GM18517 (cell line): ENCODE results near the gene CUBN.

Experiments used
- ATAC-seq: cut with Tn5 transposase; IDR thresholded peaks from one replicate; pipeline ENCODE4 v1.9.1; 2021; ENCODE audit warnings: mild to moderate bottlenecking, moderate library complexity; ENCODE audit not compliant: unreplicated experiment

The CUBN gene

DNA sequence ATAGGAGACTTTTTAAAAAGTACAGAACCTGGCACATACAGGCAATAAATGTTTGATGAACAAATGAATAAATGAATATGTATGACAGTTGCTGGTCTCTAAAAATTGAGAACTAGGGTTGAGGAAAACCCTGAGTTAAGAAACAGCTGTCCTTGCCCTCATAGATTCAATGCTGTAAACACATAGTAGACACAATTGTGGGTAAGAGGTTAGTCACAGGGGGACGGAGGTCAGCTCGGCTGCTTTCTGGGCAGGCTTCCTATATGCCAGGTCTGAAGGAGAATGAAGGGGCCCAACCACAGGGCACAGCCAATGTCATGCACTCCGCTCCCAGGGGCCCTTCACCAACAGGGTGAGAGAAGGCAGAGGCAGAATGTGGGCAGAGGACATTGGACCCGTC is 169.1 kb downstream of the CUBN start:
- no peak for ATAC-seq

- no peak for ATAC-seq
Measured at GRCh38 chr10:16957038-16957437, 172.6 kb downstream of the CUBN start.

DNA sequence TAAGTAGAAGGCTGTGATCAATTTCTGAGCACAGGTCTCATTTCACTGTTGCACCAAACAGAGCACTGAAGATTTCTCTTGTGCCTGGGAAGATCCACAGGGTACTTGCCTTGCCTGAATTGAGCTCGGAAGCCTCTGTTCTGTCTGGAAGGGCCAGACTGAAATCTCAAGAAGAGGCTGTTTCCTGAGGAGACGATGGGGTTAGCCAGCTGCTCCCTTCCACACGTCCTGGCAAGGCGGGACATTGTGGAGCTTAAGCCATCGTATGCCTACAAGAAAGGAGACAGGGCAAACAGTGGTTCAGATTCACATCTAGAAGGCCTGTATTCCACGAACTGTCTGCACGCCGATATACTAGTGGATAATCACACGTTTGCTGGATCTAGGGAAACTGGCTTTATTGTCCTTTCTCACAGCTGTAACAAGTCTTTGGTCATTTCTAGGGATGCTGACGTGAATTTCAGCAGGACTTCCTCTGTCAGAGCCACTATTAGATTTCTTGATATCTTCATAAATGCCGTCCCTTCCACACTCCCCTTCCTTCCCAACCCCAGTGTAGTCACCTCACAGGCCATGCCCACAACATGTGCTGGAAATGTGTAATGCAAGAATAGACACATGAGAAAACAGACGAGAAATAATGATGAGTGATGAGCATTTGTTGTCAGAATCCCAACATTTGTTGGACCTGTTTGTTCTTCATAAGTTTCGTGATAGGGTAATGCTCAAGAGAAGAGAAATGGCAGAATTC is 175.2 kb downstream of the CUBN start:
- no peak for ATAC-seq

GRCh38 chr10:16953270-16953669 is 176.3 kb downstream of the CUBN start:
- no peak for ATAC-seq

- no peak for ATAC-seq
Measured at GRCh38 chr10:16952610-16953009, 177.0 kb downstream of the CUBN start.

GRCh38 chr10:16952080-16952479 is 177.5 kb downstream of the CUBN start:
- no peak for ATAC-seq

DNA sequence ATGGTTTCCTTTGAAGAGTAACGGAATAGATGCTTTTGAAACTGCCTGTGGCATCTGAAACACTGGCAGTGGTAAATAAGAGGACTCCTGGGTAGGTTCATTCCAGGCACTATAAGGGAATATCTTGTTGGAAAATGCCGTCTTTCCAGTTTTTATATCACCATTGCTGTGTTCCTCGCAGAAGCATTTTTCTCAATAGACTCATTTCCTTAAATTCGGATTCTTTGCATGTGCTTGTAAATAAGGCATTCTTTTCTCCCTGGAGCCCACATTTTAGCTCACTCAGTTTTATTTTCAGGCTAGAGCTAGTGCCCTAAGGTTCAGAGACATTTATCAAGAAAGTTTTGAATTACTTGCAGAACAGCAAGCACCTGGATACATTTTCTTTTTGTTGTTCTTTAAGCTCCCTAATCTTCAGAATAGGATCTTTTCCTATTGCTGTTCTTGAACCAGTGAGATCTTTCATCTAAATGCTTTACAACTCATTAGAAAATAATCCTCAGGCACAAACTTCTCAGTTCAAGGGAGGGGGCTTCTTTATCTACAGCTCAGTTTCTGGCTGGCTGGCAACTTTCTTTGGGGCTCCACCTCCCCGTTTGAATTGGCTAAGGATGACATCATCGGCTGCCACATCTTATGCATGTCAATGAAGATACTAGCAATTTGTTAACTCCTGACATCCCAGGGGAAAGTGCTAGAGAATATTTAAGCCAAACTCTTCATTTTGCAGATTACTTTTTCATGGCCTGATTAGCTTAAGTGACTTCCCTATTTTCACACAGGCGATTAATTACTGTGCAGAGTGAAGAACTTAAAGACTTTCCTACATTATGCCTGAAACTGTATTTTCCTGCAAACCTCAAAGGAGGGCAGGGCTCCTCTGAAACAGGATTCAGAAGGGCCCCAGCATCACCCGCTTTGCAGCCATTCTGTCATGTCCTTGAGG is 178.7 kb downstream of the CUBN start:
- no peak for ATAC-seq

DNA sequence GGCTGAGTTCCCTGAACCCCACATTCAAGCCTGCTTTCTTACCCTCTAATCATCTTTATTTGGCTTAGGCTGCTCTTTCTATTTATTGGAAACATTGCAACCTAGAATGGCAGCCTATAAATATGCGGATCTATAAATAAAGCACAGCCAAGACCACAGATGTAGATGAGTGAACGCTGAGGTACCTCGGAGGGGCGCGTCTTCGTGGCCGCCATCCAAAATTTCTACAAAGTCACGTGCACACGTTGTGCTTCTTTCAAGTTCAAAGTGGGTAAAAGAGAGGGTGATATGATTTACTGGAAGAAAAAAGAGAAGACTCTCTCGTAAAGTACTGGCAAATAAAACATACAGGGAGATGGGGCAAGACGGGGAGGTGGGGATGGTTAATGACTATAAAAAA is 179.8 kb downstream of the CUBN start:
- no peak for ATAC-seq

- no peak for ATAC-seq
Measured at GRCh38 chr10:16948361-16948760, 181.2 kb downstream of the CUBN start.

GRCh38 chr10:16947069-16947468 is 182.5 kb downstream of the CUBN start:
- no peak for ATAC-seq

GRCh38 chr10:16945593-16945992 is 184.0 kb downstream of the CUBN start:
- no peak for ATAC-seq

- ATAC-seq: no peak
Measured at GRCh38 chr10:16944986-16945385, 184.6 kb downstream of the CUBN start.

DNA sequence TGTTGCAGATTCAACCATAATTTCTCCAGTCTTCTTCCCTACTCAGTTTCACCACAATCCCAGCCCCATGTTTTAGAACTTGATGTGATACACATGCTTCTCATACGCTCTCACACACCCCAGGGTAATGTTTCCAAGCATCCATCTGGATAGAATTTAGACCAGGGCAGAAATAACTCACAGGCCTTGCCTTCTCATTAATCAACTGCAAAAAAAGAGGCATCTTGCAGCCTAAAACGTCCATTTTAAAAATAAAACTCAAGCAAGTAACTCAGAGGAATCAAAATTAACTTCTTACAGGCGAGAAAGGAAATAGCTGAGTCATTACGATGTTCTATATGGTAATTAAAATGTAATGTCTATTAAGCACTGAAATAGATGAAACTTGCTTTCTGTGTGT is 185.2 kb downstream of the CUBN start:
- ATAC-seq: no peak

- no peak for ATAC-seq
Measured at GRCh38 chr10:16943295-16944285, 186.0 kb downstream of the CUBN start.

DNA sequence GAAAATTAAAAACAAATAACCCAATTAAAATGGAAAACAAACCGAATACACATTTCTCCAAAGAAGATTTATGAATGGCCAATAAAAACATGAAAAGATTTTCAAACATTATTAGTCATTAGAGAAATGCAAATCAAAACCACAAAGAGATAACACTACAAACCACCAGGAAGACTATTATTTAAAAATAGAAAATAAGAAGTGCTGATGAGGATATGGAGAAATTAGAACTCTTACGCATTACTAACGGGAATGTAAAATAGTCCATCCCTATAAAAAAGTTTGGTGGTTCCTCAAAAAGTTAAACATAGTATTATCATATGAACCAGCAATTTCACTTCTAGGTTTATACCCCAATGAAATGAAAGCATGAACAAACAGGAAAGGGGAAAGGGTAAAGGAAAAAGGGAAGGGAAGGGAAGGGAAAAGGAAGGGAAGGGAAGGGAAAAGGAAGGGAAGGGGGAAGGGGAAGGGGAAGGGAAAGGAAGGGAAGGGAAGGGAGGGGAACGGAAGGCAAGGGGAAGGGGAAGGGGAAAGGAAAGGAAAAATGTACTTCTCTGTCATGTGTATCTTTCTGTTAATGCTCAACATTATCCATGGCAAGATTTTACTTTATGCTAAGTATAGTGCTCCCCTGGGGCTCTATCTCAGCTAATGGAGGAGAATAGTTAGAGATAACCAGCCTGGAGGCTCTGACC is 187.1 kb downstream of the CUBN start:
- no peak for ATAC-seq

DNA sequence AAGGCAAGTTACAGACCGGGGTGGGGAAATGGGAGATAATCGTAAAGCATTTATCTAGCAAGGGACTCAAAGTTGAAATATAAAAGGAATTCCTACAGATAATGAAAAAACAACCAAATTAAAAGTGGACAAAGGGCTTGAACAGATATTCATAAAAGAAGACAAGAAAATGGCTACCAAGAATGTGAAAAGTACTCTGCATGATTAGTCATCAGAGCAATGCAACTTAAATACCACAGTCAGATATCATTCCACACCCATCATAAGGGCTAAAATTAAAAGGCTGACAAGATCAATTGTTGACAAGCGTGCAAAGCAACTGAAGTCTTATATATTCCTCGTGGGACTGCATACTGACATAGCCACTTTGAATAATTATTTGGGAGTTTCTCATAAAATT is 187.7 kb downstream of the CUBN start:
- ATAC-seq: no peak

- no peak for ATAC-seq
Measured at GRCh38 chr10:16941067-16941466, 188.5 kb downstream of the CUBN start.

DNA sequence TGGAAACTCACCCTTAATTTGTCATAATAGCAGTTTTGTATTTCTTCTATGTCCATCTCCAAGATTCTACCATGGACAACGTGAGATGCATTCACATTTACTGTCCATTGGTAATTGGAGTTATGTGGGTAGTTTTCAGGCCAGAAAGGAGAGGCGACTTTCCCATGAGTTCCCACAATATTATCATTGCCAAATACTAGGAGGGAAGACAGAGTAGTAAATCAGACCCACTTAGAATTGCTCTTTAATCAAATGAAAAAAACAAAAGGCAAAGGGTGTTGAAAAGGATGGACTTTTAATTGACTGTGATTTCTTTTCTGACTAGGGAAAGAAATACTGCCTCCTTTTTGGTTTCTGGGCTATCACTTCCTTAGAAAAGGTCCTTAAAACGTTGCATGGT is 190.7 kb downstream of the CUBN start:
- ATAC-seq: no peak

DNA sequence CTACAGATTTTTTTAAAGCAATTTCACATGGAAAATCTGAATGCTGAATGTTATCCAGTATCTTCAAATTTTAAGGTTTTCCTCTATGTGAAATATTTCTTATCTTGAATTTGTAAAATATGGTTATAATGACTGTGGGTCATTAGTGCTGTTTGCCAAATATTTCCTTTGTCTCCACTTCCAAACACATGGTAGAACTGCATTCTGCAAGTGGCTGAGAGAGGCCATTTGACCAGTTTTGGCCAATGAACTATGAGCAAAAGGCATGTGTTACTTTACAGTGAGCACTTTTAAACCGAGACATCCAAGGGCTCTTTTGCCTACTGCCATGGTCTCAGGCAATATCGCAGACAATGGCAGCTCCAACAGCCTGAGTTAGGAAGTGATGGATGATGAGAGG is 195.2 kb downstream of the CUBN start:
- ATAC-seq: no peak

GRCh38 chr10:16933783-16934182 is 195.8 kb downstream of the CUBN start:
- ATAC-seq: no peak
